Measurements from ENCODE around the gene CACNB2.

CACNB2 gene

DNA sequence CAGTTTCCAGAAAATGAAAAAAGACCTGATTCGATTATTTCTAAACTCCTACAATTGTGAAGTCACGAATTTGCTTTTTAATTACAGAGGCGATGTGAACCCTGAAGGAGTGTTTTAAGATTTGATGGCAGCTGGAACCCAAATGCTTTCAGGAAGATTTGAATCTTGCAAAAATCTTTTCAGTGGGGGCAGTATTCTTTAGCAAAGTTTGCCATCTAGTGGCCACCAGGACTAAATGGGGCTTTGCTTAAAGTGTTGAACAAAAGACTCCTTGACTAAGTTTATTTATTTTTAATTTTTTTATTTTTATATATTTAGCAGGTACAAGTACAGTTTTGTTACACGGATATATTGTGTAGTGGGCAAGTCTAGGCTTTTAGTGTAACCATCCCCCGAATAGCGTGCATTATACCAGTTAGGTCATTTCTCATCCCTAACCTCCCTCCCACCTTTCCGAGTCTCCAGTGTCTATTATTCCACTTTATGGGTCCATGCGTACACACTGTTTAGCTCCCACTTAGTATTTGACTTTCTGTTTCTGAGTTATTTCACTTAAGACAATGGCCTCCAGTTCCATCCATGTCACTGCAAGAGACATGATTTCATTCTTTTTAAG lies 98.8 kb downstream of the CACNB2 start:
- no peaks in the 10 kb centered on the region for H3K4me1 ChIP-seq (ENCODE audit: control insufficient read depth, insufficient read depth, low read length)
- H3K27me3 ChIP-seq (ENCODE audit: control insufficient read depth, insufficient read depth, low read length, poor library complexity, severe bottlenecking), result no peaks in the 10 kb centered on the region
- no peaks in the 10 kb centered on the region for H3K9me3 ChIP-seq (ENCODE audit: control insufficient read depth, low read length)
- WGBS, 2 experiments, result 60 to 62% methylated on average over 7 of the region's 8 CpGs
- H3K27ac ChIP-seq (ENCODE audit: insufficient read depth, low read depth, low read length, poor library complexity, severe bottlenecking), result no peak overlapping the region
- H3K4me3 ChIP-seq (ENCODE audit: insufficient read depth, low read depth, low read length), result no peak overlapping the region
- no peaks in the 10 kb centered on the region for H3K36me3 ChIP-seq (ENCODE audit: control insufficient read depth, insufficient read depth, low read length)

DNA sequence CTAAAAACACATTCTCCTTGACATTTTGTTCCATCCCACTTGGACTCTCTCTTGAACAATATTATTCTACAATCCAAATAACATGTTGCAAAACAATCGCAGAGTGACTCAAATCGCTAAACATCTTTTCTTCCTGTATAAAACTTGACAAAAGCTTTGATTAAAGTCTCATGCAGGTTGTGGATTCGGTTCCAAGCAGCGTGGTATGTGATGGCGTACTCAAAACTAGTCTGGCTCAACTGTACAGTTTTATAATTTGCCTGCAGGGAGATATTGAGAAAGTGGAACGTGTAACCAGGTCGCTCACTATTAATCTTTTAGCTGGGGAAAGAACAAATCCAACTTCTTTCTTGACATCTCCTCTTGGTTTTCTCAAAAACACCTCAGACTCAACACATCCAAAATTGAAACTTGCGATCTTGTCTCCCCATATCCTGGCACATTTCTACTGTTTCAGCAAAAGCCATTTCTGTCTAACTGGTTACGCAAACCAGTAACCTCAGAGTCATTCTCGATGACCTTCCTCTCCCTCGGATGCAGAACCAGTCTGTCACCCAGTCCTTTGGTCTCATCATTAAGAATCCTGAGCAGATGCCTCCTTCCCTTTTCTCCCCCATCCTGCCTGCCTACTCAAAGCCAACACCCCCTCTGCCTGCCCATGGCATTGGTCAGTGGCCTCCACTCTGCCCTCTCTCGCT lies 100.1 kb downstream of the CACNB2 start:
- H3K9me3 ChIP-seq (ENCODE audit: control insufficient read depth, low read length), result no peaks in the 10 kb centered on the region
- H3K4me3 ChIP-seq (ENCODE audit: insufficient read depth, low read depth, low read length), result no peak overlapping the region
- no peak overlapping the region for H3K27ac ChIP-seq (ENCODE audit: insufficient read depth, low read depth, low read length, poor library complexity, severe bottlenecking)
- H3K36me3 ChIP-seq (ENCODE audit: control insufficient read depth, insufficient read depth, low read length), result no peaks in the 10 kb centered on the region
- H3K4me1 ChIP-seq (ENCODE audit: control insufficient read depth, insufficient read depth, low read length), result no peaks in the 10 kb centered on the region
- H3K27me3 ChIP-seq (ENCODE audit: control insufficient read depth, insufficient read depth, low read length, poor library complexity, severe bottlenecking), result no peaks in the 10 kb centered on the region
- 92 to 93% methylated on average over 12 of the region's 12 CpGs for WGBS, 2 experiments

DNA sequence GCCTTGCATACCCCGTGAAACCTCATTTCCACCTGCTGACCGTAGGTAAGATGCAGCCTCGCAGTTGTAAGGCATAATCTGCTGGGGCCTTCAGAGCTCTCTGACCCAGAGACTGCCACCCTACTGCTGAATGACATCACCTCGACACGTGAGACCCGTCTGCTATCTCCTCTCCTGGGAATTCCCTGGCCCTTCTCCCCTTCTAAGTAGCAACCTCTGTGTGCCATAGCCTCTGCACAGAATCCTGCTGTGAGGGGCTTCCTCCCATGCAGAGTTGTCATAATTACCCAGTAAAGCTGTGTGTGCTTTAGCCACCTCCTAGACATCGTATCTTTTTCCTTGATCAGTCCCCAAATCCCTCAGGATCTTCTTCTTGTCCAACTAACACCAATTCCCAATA lies 106.7 kb downstream of the CACNB2 start:
- WGBS, 2 experiments, result 77 to 78% methylated on average over 7 of the region's 7 CpGs
- H3K4me1 ChIP-seq (ENCODE audit: control insufficient read depth, insufficient read depth, low read length), result peaks cover 5% of the 10 kb centered on the region
- no peaks in the 10 kb centered on the region for H3K27me3 ChIP-seq (ENCODE audit: control insufficient read depth, insufficient read depth, low read length, poor library complexity, severe bottlenecking)
- H3K9me3 ChIP-seq (ENCODE audit: control insufficient read depth, low read length), result no peaks in the 10 kb centered on the region
- no peak overlapping the region for H3K27ac ChIP-seq (ENCODE audit: insufficient read depth, low read depth, low read length, poor library complexity, severe bottlenecking)
- no peaks in the 10 kb centered on the region for H3K36me3 ChIP-seq (ENCODE audit: control insufficient read depth, insufficient read depth, low read length)
- H3K4me3 ChIP-seq (ENCODE audit: insufficient read depth, low read depth, low read length), result no peak overlapping the region

DNA sequence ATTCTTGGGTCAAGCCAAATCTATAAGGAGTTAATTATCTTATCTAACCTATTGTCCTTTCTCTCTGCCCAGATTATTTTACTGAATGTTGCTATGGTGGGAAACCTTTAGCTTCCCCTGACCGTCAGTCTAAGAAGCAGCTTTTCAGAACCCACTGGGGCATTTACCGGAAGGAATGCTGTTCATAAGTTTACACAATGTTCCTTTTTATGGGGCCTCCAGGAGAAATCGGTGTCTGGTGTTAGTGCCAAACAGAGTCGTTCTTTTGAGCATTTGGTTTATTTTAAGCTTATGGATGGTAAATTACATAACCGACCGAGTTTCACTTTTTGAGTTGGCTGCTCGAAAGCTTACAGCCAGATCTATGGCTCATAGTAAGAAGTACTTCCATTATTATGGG lies 111.9 kb downstream of the CACNB2 start:
- Histone ChIP-seq H3K4me1 (ENCODE audit: control insufficient read depth, insufficient read depth, low read length) (peaks cover under 1% of the 10 kb centered on the region), H3K36me3 (ENCODE audit: control insufficient read depth, insufficient read depth, low read length) (no peaks in the 10 kb centered on the region), H3K27ac (ENCODE audit: insufficient read depth, low read depth, low read length, poor library complexity, severe bottlenecking) (no peak overlapping the region), H3K27me3 (ENCODE audit: control insufficient read depth, insufficient read depth, low read length, poor library complexity, severe bottlenecking) (no peaks in the 10 kb centered on the region), H3K4me3 (ENCODE audit: insufficient read depth, low read depth, low read length) (no peak overlapping the region), H3K9me3 (ENCODE audit: control insufficient read depth, low read length) (no peaks in the 10 kb centered on the region)
- WGBS, 2 experiments, result 94% methylated on average over 7 of the region's 7 CpGs

DNA sequence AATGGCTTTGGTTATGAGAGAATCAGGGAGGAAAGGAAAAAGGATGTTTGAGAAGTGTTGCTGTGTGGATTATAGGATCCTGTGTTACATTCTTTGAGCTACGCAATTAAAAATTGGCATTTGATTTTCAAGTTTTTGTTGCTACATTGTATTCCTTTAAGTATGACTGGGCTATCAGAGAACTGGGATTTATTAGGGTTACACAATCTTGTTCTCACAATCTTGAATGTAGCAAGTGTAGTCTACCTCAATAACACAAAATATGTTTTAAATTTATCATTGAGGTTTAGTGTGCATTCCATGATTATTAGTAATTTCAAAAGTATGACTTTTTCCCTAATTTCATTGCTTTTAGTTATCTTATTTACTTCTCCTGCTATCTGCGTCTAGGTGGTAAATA lies 113.9 kb downstream of the CACNB2 start:
- Histone ChIP-seq H3K4me1 (ENCODE audit: control insufficient read depth, insufficient read depth, low read length) (no peaks in the 10 kb centered on the region), H3K27me3 (ENCODE audit: control insufficient read depth, insufficient read depth, low read length, poor library complexity, severe bottlenecking) (no peaks in the 10 kb centered on the region), H3K36me3 (ENCODE audit: control insufficient read depth, insufficient read depth, low read length) (no peaks in the 10 kb centered on the region), H3K9me3 (ENCODE audit: control insufficient read depth, low read length) (no peaks in the 10 kb centered on the region), H3K27ac (ENCODE audit: insufficient read depth, low read depth, low read length, poor library complexity, severe bottlenecking) (no peak overlapping the region), H3K4me3 (ENCODE audit: insufficient read depth, low read depth, low read length) (no peak overlapping the region)
- whole genome bisulfite sequencing, 2 experiments, result 92 to 97% methylated on average over 1 of the region's 2 CpGs

DNA sequence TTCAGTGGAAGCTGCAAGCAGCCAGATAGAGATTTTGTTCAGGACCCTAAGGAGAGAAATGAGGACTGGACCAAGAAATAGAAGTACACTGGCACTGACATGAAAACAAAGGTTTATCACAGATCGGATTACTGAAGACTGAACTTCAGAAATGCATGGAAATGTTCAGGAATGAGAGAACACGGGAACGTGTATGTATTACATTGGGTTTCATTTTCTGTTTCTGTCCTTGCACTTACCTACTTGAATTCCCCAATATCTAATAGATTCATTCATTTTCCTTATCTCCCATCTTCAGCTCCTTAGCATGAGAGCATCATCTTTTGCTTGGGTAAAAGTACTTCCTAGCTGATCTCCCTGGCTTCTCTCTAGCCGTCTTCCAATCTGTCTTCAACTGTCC lies 114.5 kb downstream of the CACNB2 start:
- Histone ChIP-seq H3K9me3 (ENCODE audit: control insufficient read depth, low read length) (no peaks in the 10 kb centered on the region), H3K36me3 (ENCODE audit: control insufficient read depth, insufficient read depth, low read length) (no peaks in the 10 kb centered on the region), H3K4me3 (ENCODE audit: insufficient read depth, low read depth, low read length) (no peak overlapping the region), H3K27me3 (ENCODE audit: control insufficient read depth, insufficient read depth, low read length, poor library complexity, severe bottlenecking) (no peaks in the 10 kb centered on the region), H3K4me1 (ENCODE audit: control insufficient read depth, insufficient read depth, low read length) (no peaks in the 10 kb centered on the region), H3K27ac (ENCODE audit: insufficient read depth, low read depth, low read length, poor library complexity, severe bottlenecking) (no peak overlapping the region)
- WGBS, 2 experiments, result 92 to 97% methylated on average over 4 of the region's 4 CpGs

DNA sequence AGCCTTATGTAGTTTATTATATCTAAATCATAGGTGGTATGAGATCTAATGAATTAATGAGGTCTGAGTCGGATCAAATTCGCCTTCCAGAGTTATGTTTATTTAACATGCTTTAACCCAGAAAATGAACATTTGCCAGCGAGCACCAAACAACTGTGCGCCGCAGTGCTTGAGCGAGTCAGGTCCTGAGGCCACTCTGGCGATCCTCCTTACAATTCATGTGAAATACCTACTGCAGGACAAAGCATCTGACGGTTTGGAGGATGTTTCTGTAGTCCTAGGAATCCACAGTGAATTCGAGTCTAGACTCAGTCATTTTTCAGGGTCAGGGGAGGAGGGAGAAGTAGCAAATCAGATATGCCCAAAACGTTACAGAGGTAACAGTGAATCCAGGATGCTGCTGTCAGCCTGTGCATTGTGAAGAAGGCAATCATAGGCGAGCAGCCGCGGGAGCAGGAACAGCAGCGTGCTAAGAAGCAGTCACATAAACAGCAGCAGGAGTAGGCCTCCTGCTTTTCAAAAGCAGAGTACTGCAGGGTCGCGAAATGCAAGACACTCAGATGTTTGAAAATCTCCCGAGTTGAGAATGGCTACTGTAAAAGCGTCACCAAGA lies 120.2 kb downstream of the CACNB2 start:
- Histone ChIP-seq H3K4me1 (ENCODE audit: control insufficient read depth, insufficient read depth, low read length) (peaks cover 7% of the 10 kb centered on the region), H3K27ac (ENCODE audit: insufficient read depth, low read depth, low read length, poor library complexity, severe bottlenecking) (no peak overlapping the region), H3K4me3 (ENCODE audit: insufficient read depth, low read depth, low read length) (no peak overlapping the region), H3K9me3 (ENCODE audit: control insufficient read depth, low read length) (no peaks in the 10 kb centered on the region), H3K36me3 (ENCODE audit: control insufficient read depth, insufficient read depth, low read length) (no peaks in the 10 kb centered on the region), H3K27me3 (ENCODE audit: control insufficient read depth, insufficient read depth, low read length, poor library complexity, severe bottlenecking) (no peaks in the 10 kb centered on the region)
- 67 to 69% methylated on average over 18 of the region's 18 CpGs for WGBS, 2 experiments

DNA sequence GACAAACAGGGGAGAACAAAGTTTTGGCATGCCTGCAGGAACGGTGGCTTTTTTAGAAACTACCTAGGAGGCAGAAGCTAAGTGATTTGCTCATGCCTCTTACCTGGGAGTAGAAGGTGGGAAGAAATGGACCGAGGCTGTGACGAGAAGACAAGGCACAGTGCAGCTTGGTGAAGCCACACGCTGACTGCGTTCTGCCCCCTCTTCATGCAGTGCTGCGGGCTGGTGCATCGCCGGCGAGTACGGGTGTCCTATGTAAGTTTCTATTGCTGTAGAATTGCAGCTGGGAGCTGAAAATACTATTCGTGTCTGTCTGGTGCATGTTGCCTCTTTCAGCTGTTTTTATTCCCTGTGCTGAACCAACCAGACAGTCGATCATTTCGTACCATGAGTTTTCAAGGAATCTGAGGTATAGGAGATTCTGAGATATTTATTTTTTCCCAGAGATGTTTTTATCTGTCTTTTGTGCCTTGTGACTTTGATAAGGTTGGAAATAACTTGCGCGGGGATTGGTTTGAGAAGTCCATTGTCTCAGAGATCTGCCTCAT lies 120.9 kb downstream of the CACNB2 start:
- no peak overlapping the region for H3K27ac ChIP-seq (ENCODE audit: insufficient read depth, low read depth, low read length, poor library complexity, severe bottlenecking)
- H3K4me1 ChIP-seq (ENCODE audit: control insufficient read depth, insufficient read depth, low read length), result peaks cover 7% of the 10 kb centered on the region

DNA sequence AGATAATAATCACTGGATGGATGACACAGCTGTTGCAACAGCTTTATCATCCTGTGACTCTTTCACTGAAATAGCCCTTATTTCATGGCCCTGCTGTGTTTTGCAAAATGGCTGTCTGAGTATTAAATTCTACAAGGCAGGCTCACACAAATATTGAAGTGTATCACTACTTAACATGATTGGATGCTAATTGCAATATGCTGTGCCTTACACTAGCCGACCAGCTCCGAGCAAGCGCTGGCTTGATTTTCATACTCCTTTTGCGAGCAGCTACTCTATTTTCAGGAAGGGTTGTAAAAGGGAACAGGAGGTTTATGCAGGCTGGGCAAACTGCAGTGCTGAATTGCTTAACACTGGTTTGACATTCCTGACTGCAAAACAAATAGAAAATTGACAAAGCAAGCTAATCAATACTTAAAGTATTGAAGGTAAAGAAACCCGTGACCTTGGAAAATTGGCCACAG lies 121.6 kb downstream of the CACNB2 start:
- no peaks in the 10 kb centered on the region for H3K36me3 ChIP-seq (ENCODE audit: control insufficient read depth, insufficient read depth, low read length)
- peaks cover 7% of the 10 kb centered on the region for H3K4me1 ChIP-seq (ENCODE audit: control insufficient read depth, insufficient read depth, low read length)
- no peaks in the 10 kb centered on the region for H3K27me3 ChIP-seq (ENCODE audit: control insufficient read depth, insufficient read depth, low read length, poor library complexity, severe bottlenecking)
- no peaks in the 10 kb centered on the region for H3K9me3 ChIP-seq (ENCODE audit: control insufficient read depth, low read length)
- no peak overlapping the region for H3K4me3 ChIP-seq (ENCODE audit: insufficient read depth, low read depth, low read length)
- no peak overlapping the region for H3K27ac ChIP-seq (ENCODE audit: insufficient read depth, low read depth, low read length, poor library complexity, severe bottlenecking)
- WGBS, 2 experiments, result 90 to 95% methylated on average over 5 of the region's 5 CpGs

More for the DNA sequence above, 120.9 kb downstream of the CACNB2 start:
- Histone ChIP-seq H3K27me3 (ENCODE audit: control insufficient read depth, insufficient read depth, low read length, poor library complexity, severe bottlenecking) (no peaks in the 10 kb centered on the region), H3K36me3 (ENCODE audit: control insufficient read depth, insufficient read depth, low read length) (no peaks in the 10 kb centered on the region), H3K4me3 (ENCODE audit: insufficient read depth, low read depth, low read length) (no peak overlapping the region), H3K9me3 (ENCODE audit: control insufficient read depth, low read length) (no peaks in the 10 kb centered on the region)
- 77 to 81% methylated on average over 15 of the region's 15 CpGs for WGBS, 2 experiments

DNA sequence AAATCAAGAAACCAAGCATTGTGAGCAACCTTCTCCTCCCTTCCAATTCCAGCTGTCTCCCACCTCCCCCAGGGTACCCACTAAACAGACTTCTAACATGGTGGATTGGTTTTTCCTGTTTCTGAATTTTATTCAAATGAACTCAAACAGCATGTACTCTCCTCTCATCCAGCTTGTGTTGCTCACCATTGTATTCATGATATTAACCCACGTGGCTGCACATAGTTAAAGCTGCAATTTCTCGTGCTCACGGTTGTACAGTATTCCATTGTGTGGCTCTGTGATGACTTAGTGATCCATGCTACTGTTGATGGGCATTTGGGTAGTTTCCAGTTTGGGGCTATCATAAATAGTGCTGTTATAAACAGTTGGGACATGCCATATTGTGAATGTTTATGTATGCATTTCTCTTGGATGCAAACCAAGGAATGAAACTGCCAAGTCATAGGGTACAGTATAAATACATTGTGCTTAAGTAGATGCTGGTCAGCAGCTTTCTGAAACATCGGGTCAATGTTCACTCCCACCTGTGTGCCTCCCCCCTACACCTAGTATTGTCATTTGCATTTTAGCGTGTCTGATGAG lies 124.3 kb downstream of the CACNB2 start:
- 89 to 94% methylated on average over 4 to 5 of the region's 5 CpGs for WGBS, 2 experiments
- Histone ChIP-seq H3K36me3 (ENCODE audit: control insufficient read depth, insufficient read depth, low read length) (no peaks in the 10 kb centered on the region), H3K27ac (ENCODE audit: insufficient read depth, low read depth, low read length, poor library complexity, severe bottlenecking) (no peak overlapping the region), H3K4me1 (ENCODE audit: control insufficient read depth, insufficient read depth, low read length) (peaks cover 7% of the 10 kb centered on the region), H3K27me3 (ENCODE audit: control insufficient read depth, insufficient read depth, low read length, poor library complexity, severe bottlenecking) (no peaks in the 10 kb centered on the region), H3K9me3 (ENCODE audit: control insufficient read depth, low read length) (no peaks in the 10 kb centered on the region), H3K4me3 (ENCODE audit: insufficient read depth, low read depth, low read length) (no peak overlapping the region)
